Measurements from ENCODE around the gene RMDN2.
"Not testable (repeated sequence)": the region's sequence is repeated elsewhere in the genome, so short reads cannot be mapped to it uniquely, and the experiment has no call there.

Gene RMDN2

DNA sequence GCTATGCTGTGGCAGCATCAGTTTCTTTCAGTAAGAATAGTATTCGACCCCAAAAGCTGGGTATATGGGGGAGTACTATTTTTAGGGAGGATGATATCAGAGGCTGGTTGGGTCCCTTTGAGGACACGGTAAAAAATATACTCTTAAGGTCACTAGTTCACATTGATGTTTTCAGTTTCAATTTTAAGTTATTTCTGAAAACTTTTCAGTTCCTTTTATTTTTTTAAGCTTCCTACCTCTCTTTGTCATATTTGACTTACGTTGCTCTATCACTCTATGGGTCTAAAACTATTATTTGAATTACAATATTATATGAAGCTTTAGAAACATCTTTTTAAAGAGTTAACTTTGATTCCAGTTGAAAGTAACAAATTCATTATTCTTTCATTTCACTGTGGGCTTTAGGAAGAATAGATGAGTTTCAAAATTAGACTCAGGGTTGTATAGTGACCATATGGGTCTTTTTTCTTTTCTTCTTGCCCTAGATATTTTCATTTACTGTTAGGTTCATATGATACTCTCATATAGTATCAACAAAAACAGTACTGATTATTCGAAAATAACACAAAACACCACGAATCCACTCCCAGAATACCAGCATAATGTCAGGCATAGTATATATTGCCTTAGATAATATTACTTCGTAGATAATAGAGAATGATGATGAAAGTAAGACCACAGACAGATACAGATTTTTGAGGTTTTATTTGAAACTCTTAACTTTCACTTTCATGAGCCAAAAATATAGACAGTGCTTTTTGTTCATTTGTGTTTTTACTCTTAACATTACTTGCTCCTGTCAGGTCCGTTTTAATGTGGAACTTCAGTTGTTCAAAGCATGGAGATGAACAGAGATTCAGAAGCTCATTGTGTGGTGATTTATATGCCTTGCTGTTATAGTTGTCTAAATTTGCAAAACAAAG is 9.8 kb downstream of the RMDN2 start:
- Histone ChIP-seq H3K27ac (ENCODE audit: low read depth, low read length) (peak overlapping the region; percentile 74), H3K36me3 (ENCODE audit: low read length) (no peaks in the 10 kb centered on the region), H3K9ac (ENCODE audit: low read length) (peak overlapping the region; percentile 12; the same call in 1 of the 2 replicates), H3K9me2 (replicated peaks; ENCODE audit: insufficient read depth, low read length) (no peaks in the 10 kb centered on the region), H3K27me3 (ENCODE audit: low read length) (no peaks in the 10 kb centered on the region), H3K9me3 (ENCODE audit: insufficient read depth, low read length) (no peaks in the 10 kb centered on the region), H4K20me1 (ENCODE audit: low read depth, low read length) (no peaks in the 10 kb centered on the region), H2AFZ (ENCODE audit: low read depth, low read length, severe bottlenecking) (no peak overlapping the region), H3K4me2 (ENCODE audit: low read depth, low read length, poor library complexity, severe bottlenecking) (peak overlapping the region; percentile 86), H3K4me3 (ENCODE audit: insufficient read depth, low read length, poor library complexity, severe bottlenecking) (peak overlapping the region; percentile 36), H3F3A (ENCODE audit: insufficient read depth) (no peaks in the 10 kb centered on the region; the same call in 1 of the 2 replicates), H3K79me2 (ENCODE audit: insufficient read depth, low read length) (no peaks in the 10 kb centered on the region)
- TF ChIP-seq EZH2phosphoT487 (conservative IDR thresholded peaks at IDR 0.05; ENCODE audit: low read length), result no peak
- TF ChIP-seq, protein P1, sequence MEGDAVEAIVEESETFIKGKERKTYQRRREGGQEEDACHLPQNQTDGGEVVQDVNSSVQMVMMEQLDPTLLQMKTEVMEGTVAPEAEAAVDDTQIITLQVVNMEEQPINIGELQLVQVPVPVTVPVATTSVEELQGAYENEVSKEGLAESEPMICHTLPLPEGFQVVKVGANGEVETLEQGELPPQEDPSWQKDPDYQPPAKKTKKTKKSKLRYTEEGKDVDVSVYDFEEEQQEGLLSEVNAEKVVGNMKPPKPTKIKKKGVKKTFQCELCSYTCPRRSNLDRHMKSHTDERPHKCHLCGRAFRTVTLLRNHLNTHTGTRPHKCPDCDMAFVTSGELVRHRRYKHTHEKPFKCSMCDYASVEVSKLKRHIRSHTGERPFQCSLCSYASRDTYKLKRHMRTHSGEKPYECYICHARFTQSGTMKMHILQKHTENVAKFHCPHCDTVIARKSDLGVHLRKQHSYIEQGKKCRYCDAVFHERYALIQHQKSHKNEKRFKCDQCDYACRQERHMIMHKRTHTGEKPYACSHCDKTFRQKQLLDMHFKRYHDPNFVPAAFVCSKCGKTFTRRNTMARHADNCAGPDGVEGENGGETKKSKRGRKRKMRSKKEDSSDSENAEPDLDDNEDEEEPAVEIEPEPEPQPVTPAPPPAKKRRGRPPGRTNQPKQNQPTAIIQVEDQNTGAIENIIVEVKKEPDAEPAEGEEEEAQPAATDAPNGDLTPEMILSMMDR (IDR thresholded peaks at IDR 0.05; ENCODE audit: insufficient read depth, low read length, poor library complexity, severe bottlenecking), result no peak

DNA sequence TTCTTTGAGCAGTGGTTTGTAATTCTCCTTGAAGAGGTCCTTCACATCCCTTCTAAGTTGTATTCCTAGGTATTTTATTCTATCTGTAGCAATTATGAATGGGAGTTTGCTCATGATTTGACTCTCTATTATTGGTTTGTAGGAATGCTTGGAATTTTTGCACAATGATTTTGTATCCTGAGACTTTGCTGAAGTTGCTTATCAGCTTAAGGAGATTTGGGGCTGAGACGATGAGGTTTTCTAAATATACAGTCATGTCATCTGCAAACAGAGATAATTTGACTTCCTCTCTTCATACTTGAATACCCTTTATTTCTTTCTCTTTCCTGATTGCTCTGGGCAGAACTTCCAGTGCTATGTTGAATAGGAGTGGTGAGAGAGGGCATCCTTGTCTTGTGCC is 12.5 kb downstream of the RMDN2 start:
- H3K9me2 ChIP-seq (replicated peaks; ENCODE audit: insufficient read depth, low read length); H3K27me3 ChIP-seq (ENCODE audit: low read length); H3K4me3 ChIP-seq (ENCODE audit: insufficient read depth, low read length, poor library complexity, severe bottlenecking); H3K9me3 ChIP-seq (ENCODE audit: insufficient read depth, low read length); H3K27ac ChIP-seq (ENCODE audit: low read depth, low read length); H4K20me1 ChIP-seq (ENCODE audit: low read depth, low read length); H3K79me2 ChIP-seq (ENCODE audit: insufficient read depth, low read length); H3F3A ChIP-seq (ENCODE audit: insufficient read depth); H3K9ac ChIP-seq (ENCODE audit: low read length); H3K36me3 ChIP-seq (ENCODE audit: low read length); H3K4me2 ChIP-seq (ENCODE audit: low read depth, low read length, poor library complexity, severe bottlenecking); H2AFZ ChIP-seq (ENCODE audit: low read depth, low read length, severe bottlenecking): not testable (repeated sequence)

DNA sequence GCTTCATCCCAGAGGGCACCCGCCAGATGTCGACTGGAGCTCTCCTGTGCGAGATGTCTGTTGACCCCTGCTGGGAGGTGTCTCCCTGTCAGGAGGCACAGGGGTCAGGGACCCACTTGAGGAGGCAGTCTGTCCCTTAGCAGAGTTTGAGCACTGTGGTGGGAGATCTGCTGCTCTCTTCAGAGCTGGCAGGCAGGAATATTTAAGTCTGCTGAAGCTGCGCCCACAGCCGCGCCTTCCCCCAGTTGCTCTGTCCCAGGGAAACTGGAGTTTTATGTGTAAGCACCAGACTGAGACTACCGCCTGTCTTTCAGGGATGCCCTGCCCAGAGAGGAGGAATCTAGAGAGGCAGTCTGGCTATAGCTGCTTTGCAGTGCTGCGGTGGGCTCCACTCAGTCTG is 16.2 kb downstream of the RMDN2 start:
- not testable (repeated sequence) for H3K36me3 ChIP-seq (ENCODE audit: low read length); H3K9me2 ChIP-seq (replicated peaks; ENCODE audit: insufficient read depth, low read length); H3K4me3 ChIP-seq (ENCODE audit: insufficient read depth, low read length, poor library complexity, severe bottlenecking); H3K79me2 ChIP-seq (ENCODE audit: insufficient read depth, low read length); H4K20me1 ChIP-seq (ENCODE audit: low read depth, low read length); H3K27ac ChIP-seq (ENCODE audit: low read depth, low read length); H3F3A ChIP-seq (ENCODE audit: insufficient read depth); H3K9ac ChIP-seq (ENCODE audit: low read length); H3K27me3 ChIP-seq (ENCODE audit: low read length); H2AFZ ChIP-seq (ENCODE audit: low read depth, low read length, severe bottlenecking); H3K4me2 ChIP-seq (ENCODE audit: low read depth, low read length, poor library complexity, severe bottlenecking); H3K9me3 ChIP-seq (ENCODE audit: insufficient read depth, low read length)

DNA sequence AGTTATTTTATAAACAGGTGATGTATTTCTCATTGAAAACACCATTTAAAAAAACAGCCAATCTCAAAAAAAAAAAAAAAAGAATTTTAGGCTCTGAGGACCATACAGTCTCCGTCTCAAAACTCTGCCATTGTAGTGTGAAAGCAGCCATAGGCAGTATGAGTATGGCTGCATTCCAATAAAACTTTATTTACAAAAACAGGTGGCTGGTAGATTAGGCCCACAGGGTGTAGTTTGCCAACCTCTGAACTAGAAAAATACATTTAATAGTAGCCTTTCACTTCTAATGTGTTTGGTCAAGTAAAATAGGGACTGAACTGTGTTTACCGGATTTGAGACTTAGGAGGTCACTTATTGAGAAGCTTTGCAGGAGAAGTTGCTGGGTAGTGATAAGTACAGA is 19.2 kb downstream of the RMDN2 start:
- H3K36me3 ChIP-seq (ENCODE audit: low read length), result no peaks in the 10 kb centered on the region
- no peaks in the 10 kb centered on the region for H3F3A ChIP-seq (ENCODE audit: insufficient read depth)
- no peak overlapping the region for H3K4me3 ChIP-seq (ENCODE audit: insufficient read depth, low read length, poor library complexity, severe bottlenecking)
- H3K9me2 ChIP-seq (replicated peaks; ENCODE audit: insufficient read depth, low read length), result no peaks in the 10 kb centered on the region
- H3K27ac ChIP-seq (ENCODE audit: low read depth, low read length), result no peak overlapping the region
- no peak overlapping the region for H3K9ac ChIP-seq (ENCODE audit: low read length)
- TF ChIP-seq, protein P1 (IDR thresholded peaks at IDR 0.05; ENCODE audit: insufficient read depth, low read length, poor library complexity, severe bottlenecking), result no peak
- TF ChIP-seq EZH2phosphoT487 (conservative IDR thresholded peaks at IDR 0.05; ENCODE audit: low read length), result no peak
- no peaks in the 10 kb centered on the region for H4K20me1 ChIP-seq (ENCODE audit: low read depth, low read length)
- no peaks in the 10 kb centered on the region for H3K27me3 ChIP-seq (ENCODE audit: low read length)
- H3K79me2 ChIP-seq (ENCODE audit: insufficient read depth, low read length), result no peaks in the 10 kb centered on the region
- H2AFZ ChIP-seq (ENCODE audit: low read depth, low read length, severe bottlenecking), result no peak overlapping the region
- no peaks in the 10 kb centered on the region for H3K9me3 ChIP-seq (ENCODE audit: insufficient read depth, low read length)
- H3K4me2 ChIP-seq (ENCODE audit: low read depth, low read length, poor library complexity, severe bottlenecking), result no peak overlapping the region
